DOHH2 (cell line): ENCODE data around the gene CD109.

ENCODE experiments used
- H3F3A ChIP-seq: fragments of 200-600 bp; sonication (generic), shearing (Covaris generic); 2 replicates; pipeline ENCODE4 v1.6.0; 2016; ENCODE audit warnings: antibody characterized with exemption, mild to moderate bottlenecking; ENCODE audit not compliant: control insufficient read depth, insufficient read depth
- H3K27ac ChIP-seq: fragments of 200-600 bp; sonication (generic); 2 replicates; pipeline ENCODE4 v1.5.1; 2014; ENCODE audit warnings: low read depth, mild to moderate bottlenecking, low read length, moderate library complexity
- H3K27me3 ChIP-seq: fragments of 200-600 bp; sonication (generic); 2 replicates; pipeline ENCODE4 v1.6.1; 2014; ENCODE audit warnings: mild to moderate bottlenecking, low read length, mixed read lengths; ENCODE audit not compliant: control insufficient read depth
- H3K36me3 ChIP-seq: fragments of 200-600 bp; sonication (generic); 2 replicates; pipeline ENCODE4 v1.6.1; 2014; ENCODE audit warnings: mild to moderate bottlenecking, low read length, moderate library complexity, mixed read lengths; ENCODE audit not compliant: control insufficient read depth
- H3K4me1 ChIP-seq: fragments of 200-600 bp; sonication (generic); 2 replicates; pipeline ENCODE4 v1.6.1; 2014; ENCODE audit warnings: mild to moderate bottlenecking, low read length, mixed read lengths; ENCODE audit not compliant: control insufficient read depth
- H3K4me2 ChIP-seq: fragments of 200-600 bp; sonication (generic); 2 replicates; pipeline ENCODE4 v1.6.0; 2014; ENCODE audit warnings: mild to moderate bottlenecking, low read length, moderate library complexity
- H3K4me3 ChIP-seq: fragments of 200-600 bp; sonication (generic); 2 replicates; pipeline ENCODE4 v1.5.1; 2014; ENCODE audit warnings: mild to moderate bottlenecking, low read length, mixed read lengths
- H3K79me2 ChIP-seq: fragments of 200-600 bp; sonication (generic); 2 replicates; pipeline ENCODE4 v1.6.1; 2014; ENCODE audit warnings: mild to moderate bottlenecking, low read length, mixed read lengths; ENCODE audit not compliant: control insufficient read depth
- H3K9me2 ChIP-seq: fragments of 200-600 bp; sonication (generic); replicated peaks from 2 replicates; pipeline ENCODE4 v1.6.1; 2014; ENCODE audit warnings: mild to moderate bottlenecking, low read length, mixed read lengths; ENCODE audit not compliant: control insufficient read depth
- H3K9me3 ChIP-seq: fragments of 200-600 bp; sonication (generic); 2 replicates; pipeline ENCODE4 v1.6.1; 2014; ENCODE audit warnings: antibody characterized with exemption, low read length, mixed read lengths; ENCODE audit not compliant: control insufficient read depth, insufficient read depth
- H4K20me1 ChIP-seq: fragments of 200-600 bp; sonication (generic); 2 replicates; pipeline ENCODE4 v1.6.0; 2014; ENCODE audit warnings: low read depth, mild to moderate bottlenecking, antibody characterized with exemption, low read length, moderate library complexity; ENCODE audit not compliant: control insufficient read depth, insufficient read depth
- EZH2phosphoT487 ChIP-seq: fragments of 200-600 bp; sonication (generic); IDR thresholded peaks from 2 replicates; pipeline ENCODE4 v1.6.1; 2017; ENCODE audit warnings: borderline replicate concordance, mild to moderate bottlenecking, antibody characterized with exemption, low read length, moderate library complexity, mixed read lengths
- TF ChIP-seq, protein P1 (sequence below): fragments of 200-600 bp; sonication (generic); IDR thresholded peaks from one replicate; pipeline ENCODE4 v1.5.1; 2014; ENCODE audit warnings: antibody characterized with exemption, mild to moderate bottlenecking, low read depth, low read length; ENCODE audit not compliant: poor library complexity, severe bottlenecking

The CD109 gene

DNA sequence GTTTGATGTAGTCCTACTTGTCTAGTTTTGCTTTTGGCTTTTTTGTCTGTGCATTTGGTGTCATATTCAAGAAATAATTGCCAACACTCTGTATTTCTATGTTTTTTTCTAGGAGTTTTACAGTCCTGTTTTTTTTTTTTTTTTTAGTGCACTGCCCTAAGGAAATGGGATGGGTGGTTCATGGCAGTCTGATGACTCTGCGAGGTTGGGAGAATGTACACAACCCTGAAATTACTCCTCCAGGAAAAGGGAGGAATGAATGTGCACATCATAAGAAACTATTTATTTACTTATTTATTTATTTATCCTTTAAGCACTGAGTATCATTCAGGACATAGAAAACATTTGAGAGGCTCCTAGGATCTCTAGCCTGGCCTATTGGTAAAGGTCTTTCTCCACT lies 27.0 kb upstream of the CD109 start:
- H3K9me3 ChIP-seq, result no peaks in the 10 kb centered on the region
- H3K27me3 ChIP-seq, result peaks cover 25% of the 10 kb centered on the region
- no peaks in the 10 kb centered on the region for H3K36me3 ChIP-seq
- H3K4me3 ChIP-seq, result no peak overlapping the region
- no peaks in the 10 kb centered on the region for H3K4me1 ChIP-seq
- no peaks in the 10 kb centered on the region for H3K79me2 ChIP-seq
- no peaks in the 10 kb centered on the region for H4K20me1 ChIP-seq
- TF ChIP-seq EZH2phosphoT487, result no peak
- TF ChIP-seq, protein P1, sequence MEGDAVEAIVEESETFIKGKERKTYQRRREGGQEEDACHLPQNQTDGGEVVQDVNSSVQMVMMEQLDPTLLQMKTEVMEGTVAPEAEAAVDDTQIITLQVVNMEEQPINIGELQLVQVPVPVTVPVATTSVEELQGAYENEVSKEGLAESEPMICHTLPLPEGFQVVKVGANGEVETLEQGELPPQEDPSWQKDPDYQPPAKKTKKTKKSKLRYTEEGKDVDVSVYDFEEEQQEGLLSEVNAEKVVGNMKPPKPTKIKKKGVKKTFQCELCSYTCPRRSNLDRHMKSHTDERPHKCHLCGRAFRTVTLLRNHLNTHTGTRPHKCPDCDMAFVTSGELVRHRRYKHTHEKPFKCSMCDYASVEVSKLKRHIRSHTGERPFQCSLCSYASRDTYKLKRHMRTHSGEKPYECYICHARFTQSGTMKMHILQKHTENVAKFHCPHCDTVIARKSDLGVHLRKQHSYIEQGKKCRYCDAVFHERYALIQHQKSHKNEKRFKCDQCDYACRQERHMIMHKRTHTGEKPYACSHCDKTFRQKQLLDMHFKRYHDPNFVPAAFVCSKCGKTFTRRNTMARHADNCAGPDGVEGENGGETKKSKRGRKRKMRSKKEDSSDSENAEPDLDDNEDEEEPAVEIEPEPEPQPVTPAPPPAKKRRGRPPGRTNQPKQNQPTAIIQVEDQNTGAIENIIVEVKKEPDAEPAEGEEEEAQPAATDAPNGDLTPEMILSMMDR, result no peak
- H3K4me2 ChIP-seq, result no peak overlapping the region
- no peaks in the 10 kb centered on the region for H3F3A ChIP-seq
- H3K27ac ChIP-seq, result no peak overlapping the region
- H3K9me2 ChIP-seq, result no peaks in the 10 kb centered on the region

DNA sequence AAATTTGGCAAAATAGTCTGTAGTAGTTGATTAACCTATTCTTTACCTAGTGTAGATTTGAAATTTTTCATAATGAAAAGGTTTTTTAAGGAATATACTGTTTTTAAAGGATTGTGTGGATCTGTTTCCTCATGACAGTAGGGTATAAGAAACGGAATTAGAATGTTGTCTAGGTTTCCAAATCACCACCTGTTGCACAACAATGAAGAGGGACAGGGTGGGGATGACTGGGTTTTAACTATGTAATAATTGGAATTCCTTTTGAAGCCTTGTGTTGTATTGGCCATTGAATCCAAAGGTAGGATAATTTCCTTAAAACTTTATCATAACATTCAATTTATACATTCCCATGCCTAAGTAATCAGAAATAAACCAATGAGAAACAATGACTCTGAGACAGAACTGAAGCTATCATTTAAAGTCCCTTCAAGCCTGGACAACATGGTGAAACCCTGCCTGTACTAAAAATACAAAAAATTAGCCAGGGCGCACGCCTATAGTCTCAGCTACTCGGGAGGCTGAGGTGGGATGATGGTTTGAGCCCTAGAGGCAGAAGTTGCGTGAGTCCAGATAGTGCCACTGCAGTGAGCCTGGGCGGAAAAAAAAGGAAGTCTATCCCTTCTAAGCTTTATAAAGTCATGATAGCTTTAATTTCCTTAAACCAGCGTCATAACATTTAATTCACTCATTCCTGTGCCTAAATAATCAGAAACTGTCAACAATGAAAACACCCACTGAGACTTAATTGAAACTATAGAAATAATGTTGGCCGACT lies 23.9 kb upstream of the CD109 start:
- Histone ChIP-seq H3F3A (no peaks in the 10 kb centered on the region), H3K4me1 (no peaks in the 10 kb centered on the region), H4K20me1 (no peaks in the 10 kb centered on the region), H3K4me3 (no peak overlapping the region), H3K79me2 (no peaks in the 10 kb centered on the region), H3K27ac (no peak overlapping the region), H3K9me3 (no peaks in the 10 kb centered on the region), H3K4me2 (no peak overlapping the region), H3K27me3 (peaks cover 20% of the 10 kb centered on the region), H3K36me3 (no peaks in the 10 kb centered on the region), H3K9me2 (no peaks in the 10 kb centered on the region)
- no peak for TF ChIP-seq EZH2phosphoT487
- TF ChIP-seq, protein P1, result no peak

DNA sequence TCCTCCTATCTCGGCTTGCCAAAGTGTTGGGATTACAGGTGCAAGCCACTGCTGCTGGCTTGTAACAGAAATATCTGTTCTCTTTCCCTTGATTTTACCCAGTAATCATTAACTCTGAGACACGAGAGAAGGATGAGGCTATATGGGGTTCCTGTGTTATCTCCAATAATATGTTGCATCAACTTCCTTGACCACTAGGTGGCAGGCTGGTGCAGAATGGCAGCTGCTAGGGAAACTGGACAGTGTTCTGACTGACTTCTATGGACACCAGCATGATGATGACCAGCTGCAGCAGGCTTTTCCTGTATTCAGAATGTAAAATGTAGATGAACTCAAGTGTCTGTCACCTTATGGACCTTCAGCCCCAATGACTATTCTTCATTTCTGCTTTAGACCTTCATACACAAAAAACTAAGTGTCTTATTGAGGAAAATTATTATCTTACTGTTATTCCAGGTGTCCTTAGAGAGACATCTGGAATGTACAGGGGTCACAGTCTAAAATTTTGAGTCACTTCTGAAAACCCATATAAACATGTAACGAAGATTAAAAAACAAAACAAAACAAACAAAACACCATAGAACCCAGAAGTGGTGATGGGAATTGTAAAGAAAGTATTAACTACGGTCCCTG lies 20.4 kb upstream of the CD109 start:
- H3F3A ChIP-seq, result no peaks in the 10 kb centered on the region
- H3K27ac ChIP-seq, result no peak overlapping the region
- no peaks in the 10 kb centered on the region for H3K79me2 ChIP-seq
- TF ChIP-seq, protein P1, result peak; percentile 91
- no peak for TF ChIP-seq EZH2phosphoT487
- no peaks in the 10 kb centered on the region for H3K36me3 ChIP-seq
- no peak overlapping the region for H3K4me2 ChIP-seq
- H4K20me1 ChIP-seq, result no peaks in the 10 kb centered on the region
- no peaks in the 10 kb centered on the region for H3K9me2 ChIP-seq
- peaks cover 2% of the 10 kb centered on the region for H3K27me3 ChIP-seq
- no peaks in the 10 kb centered on the region for H3K4me1 ChIP-seq
- no peak overlapping the region for H3K4me3 ChIP-seq
- no peaks in the 10 kb centered on the region for H3K9me3 ChIP-seq
